Measurements from ENCODE around the gene EXTL1. TPM values are rescaled to one million over a fixed set of nuclear protein-coding genes. Genes with fewer than 3 reads are reported as not detected.

The EXTL1 gene
- total RNA-seq, 1 donor from 2014 or later: 26.4 TPM

DNA sequence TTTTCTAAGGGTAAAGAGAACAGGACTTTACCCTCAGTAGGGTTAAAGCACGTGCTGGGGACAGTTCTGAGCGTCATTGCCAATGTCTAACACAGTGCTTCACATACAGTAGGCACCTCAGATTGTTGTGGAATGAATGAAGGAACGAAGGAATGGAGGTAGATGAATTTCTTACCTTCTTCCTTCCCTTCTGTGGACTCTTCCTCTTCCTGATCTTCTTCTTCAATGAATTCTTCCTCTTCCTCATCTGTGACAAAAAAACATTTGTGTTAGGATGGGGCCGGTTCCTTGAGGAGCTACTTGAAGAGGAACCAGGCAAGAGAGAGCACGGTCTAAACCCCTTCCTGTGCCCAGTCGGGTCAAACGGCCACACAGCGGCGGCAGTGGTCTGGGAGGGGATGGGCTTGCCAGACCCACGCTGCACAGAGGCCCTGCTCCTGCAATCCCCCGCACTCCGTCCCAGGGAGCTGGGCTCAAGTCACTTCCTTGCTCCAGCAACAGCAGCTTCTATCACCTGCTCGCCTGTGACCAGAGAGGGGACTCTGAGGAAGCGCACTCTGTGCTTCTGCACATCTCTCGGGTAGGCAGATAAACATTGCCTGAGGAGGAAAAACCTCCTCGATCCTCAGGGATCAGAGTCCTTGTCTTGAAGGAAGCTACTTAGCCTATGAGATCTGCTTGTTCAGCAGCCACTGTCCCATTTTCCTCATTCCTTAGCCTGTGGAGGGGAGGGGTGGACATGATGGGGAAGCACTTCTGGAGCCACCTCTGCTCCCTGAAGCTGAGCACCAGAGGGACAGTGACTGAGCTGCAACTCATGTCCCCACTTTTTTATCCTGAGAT is 32.4 kb downstream of the EXTL1 start:
- FAIRE-seq (no peak), DNase-seq (ENCODE audit: low read depth) (no peak)
- H3K79me2 ChIP-seq (ENCODE audit: insufficient read depth, low read length): no peaks in the 10 kb centered on the region
- H2AFZ ChIP-seq (ENCODE audit: low read depth, low read length): no peak overlapping the region
- H4K20me1 ChIP-seq (ENCODE audit: insufficient read depth, low read length): no peaks in the 10 kb centered on the region
- H3K36me3 ChIP-seq (ENCODE audit: insufficient read depth, low read length): no peaks in the 10 kb centered on the region
- Mint-ChIP-seq H3K36me3 (ENCODE audit: low read depth, unreplicated experiment) (no peaks in the 10 kb centered on the region), H3K4me3 (ENCODE audit: unreplicated experiment) (no peak overlapping the region), H3K4me1 (ENCODE audit: low read depth, unreplicated experiment) (peaks cover 3% of the 10 kb centered on the region), H3K27ac (ENCODE audit: unreplicated experiment) (no peak overlapping the region), H3K27me3 (ENCODE audit: low read depth, unreplicated experiment) (peaks cover 62% of the 10 kb centered on the region), H3K9me3 (ENCODE audit: unreplicated experiment) (peaks cover 4% of the 10 kb centered on the region)
- H3K27me3 ChIP-seq (ENCODE audit: insufficient read depth, low read length): peaks cover 54% of the 10 kb centered on the region
- no peak overlapping the region for H3K9ac ChIP-seq (ENCODE audit: low read length)
- no peak overlapping the region for H3K4me2 ChIP-seq (ENCODE audit: low read length)
- no peak overlapping the region for H3K4me3 ChIP-seq (ENCODE audit: insufficient read depth, low read depth, low read length)
- no peak overlapping the region for H3K27ac ChIP-seq (ENCODE audit: low read depth, low read length)
- no peak for TF ChIP-seq EZH2 (IDR thresholded peaks at IDR 0.05; ENCODE audit: insufficient read depth, low read length)
- TF ChIP-seq, protein P1, sequence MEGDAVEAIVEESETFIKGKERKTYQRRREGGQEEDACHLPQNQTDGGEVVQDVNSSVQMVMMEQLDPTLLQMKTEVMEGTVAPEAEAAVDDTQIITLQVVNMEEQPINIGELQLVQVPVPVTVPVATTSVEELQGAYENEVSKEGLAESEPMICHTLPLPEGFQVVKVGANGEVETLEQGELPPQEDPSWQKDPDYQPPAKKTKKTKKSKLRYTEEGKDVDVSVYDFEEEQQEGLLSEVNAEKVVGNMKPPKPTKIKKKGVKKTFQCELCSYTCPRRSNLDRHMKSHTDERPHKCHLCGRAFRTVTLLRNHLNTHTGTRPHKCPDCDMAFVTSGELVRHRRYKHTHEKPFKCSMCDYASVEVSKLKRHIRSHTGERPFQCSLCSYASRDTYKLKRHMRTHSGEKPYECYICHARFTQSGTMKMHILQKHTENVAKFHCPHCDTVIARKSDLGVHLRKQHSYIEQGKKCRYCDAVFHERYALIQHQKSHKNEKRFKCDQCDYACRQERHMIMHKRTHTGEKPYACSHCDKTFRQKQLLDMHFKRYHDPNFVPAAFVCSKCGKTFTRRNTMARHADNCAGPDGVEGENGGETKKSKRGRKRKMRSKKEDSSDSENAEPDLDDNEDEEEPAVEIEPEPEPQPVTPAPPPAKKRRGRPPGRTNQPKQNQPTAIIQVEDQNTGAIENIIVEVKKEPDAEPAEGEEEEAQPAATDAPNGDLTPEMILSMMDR (IDR thresholded peaks at IDR 0.05; ENCODE audit: insufficient read depth, low read depth, low read length): no peak
- no peaks in the 10 kb centered on the region for H3K9me3 ChIP-seq (ENCODE audit: insufficient read depth, low read depth, low read length)
- H3K4me1 ChIP-seq (ENCODE audit: insufficient read depth, low read length): no peaks in the 10 kb centered on the region

DNA sequence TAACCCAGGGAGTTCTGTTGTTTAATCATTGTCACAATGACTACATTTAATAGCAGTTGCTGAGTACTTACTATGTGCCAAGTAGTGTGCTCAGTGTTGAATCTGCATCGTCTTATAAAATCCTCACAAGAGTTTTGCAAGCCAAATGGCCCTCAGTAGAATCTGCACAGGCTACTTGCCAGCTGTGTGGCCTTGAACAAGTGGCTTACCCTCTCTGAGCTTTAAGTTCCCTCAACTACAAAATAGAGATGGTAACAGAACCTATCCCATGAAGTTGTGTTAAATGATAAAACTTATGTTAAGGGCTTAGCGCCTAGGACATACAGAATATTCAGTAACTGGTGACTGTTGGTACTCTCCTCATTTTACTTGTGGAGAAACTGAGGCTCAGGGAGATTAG is 33.5 kb downstream of the EXTL1 start:
- Histone ChIP-seq H3K27me3 (ENCODE audit: insufficient read depth, low read length) (peaks cover 54% of the 10 kb centered on the region), H3K4me2 (ENCODE audit: low read length) (no peak overlapping the region), H3K79me2 (ENCODE audit: insufficient read depth, low read length) (no peaks in the 10 kb centered on the region), H3K4me1 (ENCODE audit: insufficient read depth, low read length) (no peaks in the 10 kb centered on the region), H3K27ac (ENCODE audit: low read depth, low read length) (no peak overlapping the region), H3K9me3 (ENCODE audit: insufficient read depth, low read depth, low read length) (no peaks in the 10 kb centered on the region), H3K36me3 (ENCODE audit: insufficient read depth, low read length) (no peaks in the 10 kb centered on the region), H4K20me1 (ENCODE audit: insufficient read depth, low read length) (no peaks in the 10 kb centered on the region), H3K4me3 (ENCODE audit: insufficient read depth, low read depth, low read length) (no peak overlapping the region), H3K9ac (ENCODE audit: low read length) (no peak overlapping the region), H2AFZ (ENCODE audit: low read depth, low read length) (no peak overlapping the region)
- no peak for FAIRE-seq
- Mint-ChIP-seq H3K27me3 (ENCODE audit: low read depth, unreplicated experiment) (peaks cover 60% of the 10 kb centered on the region), H3K36me3 (ENCODE audit: low read depth, unreplicated experiment) (no peaks in the 10 kb centered on the region), H3K4me3 (ENCODE audit: unreplicated experiment) (no peak overlapping the region), H3K9me3 (ENCODE audit: unreplicated experiment) (peaks cover 4% of the 10 kb centered on the region), H3K4me1 (ENCODE audit: low read depth, unreplicated experiment) (peaks cover 1% of the 10 kb centered on the region), H3K27ac (ENCODE audit: unreplicated experiment) (no peak overlapping the region)
- no peak for DNase-seq (ENCODE audit: low read depth)
- TF ChIP-seq, protein P1 (IDR thresholded peaks at IDR 0.05; ENCODE audit: insufficient read depth, low read depth, low read length): no peak
- no peak for TF ChIP-seq EZH2 (IDR thresholded peaks at IDR 0.05; ENCODE audit: insufficient read depth, low read length)

DNA sequence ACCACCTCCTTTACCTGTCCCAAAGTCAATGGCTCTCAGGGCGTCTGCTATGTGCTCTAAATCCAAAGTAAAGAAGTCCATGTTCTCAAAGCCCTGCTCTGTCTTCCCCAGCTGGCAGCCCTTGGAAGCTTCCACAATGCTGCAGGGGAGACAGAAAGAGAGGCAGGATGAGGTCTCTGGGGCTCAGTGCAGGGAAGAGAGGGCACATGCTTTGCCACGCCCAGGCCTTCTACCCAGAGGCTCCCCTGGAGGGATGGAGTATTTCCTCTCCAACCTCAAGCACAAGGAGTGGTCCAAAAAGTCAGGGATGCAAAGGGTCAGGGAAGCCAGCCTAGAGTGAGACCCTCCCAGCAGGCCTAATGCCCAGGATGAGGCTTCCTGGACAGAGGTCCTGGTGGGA is 35.6 kb downstream of the EXTL1 start:
- Mint-ChIP-seq H3K27ac (ENCODE audit: unreplicated experiment) (no peak overlapping the region), H3K4me1 (ENCODE audit: low read depth, unreplicated experiment) (no peaks in the 10 kb centered on the region), H3K4me3 (ENCODE audit: unreplicated experiment) (no peak overlapping the region), H3K27me3 (ENCODE audit: low read depth, unreplicated experiment) (peaks cover 56% of the 10 kb centered on the region), H3K36me3 (ENCODE audit: low read depth, unreplicated experiment) (no peaks in the 10 kb centered on the region), H3K9me3 (ENCODE audit: unreplicated experiment) (peaks cover 4% of the 10 kb centered on the region)
- Histone ChIP-seq H3K4me1 (ENCODE audit: insufficient read depth, low read length) (no peaks in the 10 kb centered on the region), H3K4me2 (ENCODE audit: low read length) (no peak overlapping the region), H3K79me2 (ENCODE audit: insufficient read depth, low read length) (no peaks in the 10 kb centered on the region), H3K27me3 (ENCODE audit: insufficient read depth, low read length) (peaks cover 52% of the 10 kb centered on the region), H3K9ac (ENCODE audit: low read length) (no peak overlapping the region), H3K27ac (ENCODE audit: low read depth, low read length) (no peak overlapping the region), H3K4me3 (ENCODE audit: insufficient read depth, low read depth, low read length) (no peak overlapping the region), H4K20me1 (ENCODE audit: insufficient read depth, low read length) (no peaks in the 10 kb centered on the region), H3K9me3 (ENCODE audit: insufficient read depth, low read depth, low read length) (no peaks in the 10 kb centered on the region), H2AFZ (ENCODE audit: low read depth, low read length) (no peak overlapping the region), H3K36me3 (ENCODE audit: insufficient read depth, low read length) (no peaks in the 10 kb centered on the region)
- no peak for TF ChIP-seq EZH2 (IDR thresholded peaks at IDR 0.05; ENCODE audit: insufficient read depth, low read length)
- TF ChIP-seq, protein P1 (IDR thresholded peaks at IDR 0.05; ENCODE audit: insufficient read depth, low read depth, low read length): no peak
- FAIRE-seq: no peak
- no peak for DNase-seq (ENCODE audit: low read depth)
